ENCODE data around the gene TMEM220.

- no peak for TF ChIP-seq CTCF (IDR thresholded peaks at IDR 0.05)
- TF ChIP-seq POLR2A (IDR thresholded peaks at IDR 0.05) = no peak
Measured at GRCh38 chr17:10767232-10767631, 37.4 kb upstream of the TMEM220 start.

Measured in esophagus squamous epithelium (tissue), 4 donors.